Endothelial cell of umbilical vein (primary cell): ENCODE results near the gene ANXA4. TPM values are rescaled to one million over a fixed set of nuclear protein-coding genes. Genes with fewer than 3 reads are reported as not detected.

Source experiments
- BruUV-seq: library from RNA; stranded (reverse); fragments of 400-500 nt; replicated peaks from 2 replicates; lab custom pipeline; 2021; lab: Mats Ljungman, UMichigan
- CTCF ChIA-PET: fragments of 300-600, 350-600 bp; sonication (Branson Sonifier 250); formaldehyde crosslinking; loops from one replicate; lab custom pipeline; 2021; ENCODE audit warnings: antibody characterized with exemption, inconsistent platforms; lab: Charles Lee
- POLR2A ChIA-PET: fragments of 300-600, 350-600 bp; sonication (Branson Sonifier 250); formaldehyde crosslinking; loops from one replicate; lab custom pipeline; 2021; ENCODE audit warnings: antibody characterized with exemption, inconsistent platforms; lab: Charles Lee
- DNase-seq: peaks from one replicate; pipeline ENCODE4 v3.0.0-alpha.2; 2011; ENCODE audit warnings: low read depth, low spot score
- FAIRE-seq: peaks from 2 replicates; lab custom pipeline; 2011; peaks lifted over from hg19 to GRCh38; lab: Jason Lieb, UNC
- H2AFZ ChIP-seq: 2 replicates; pipeline ENCODE4 v1.6.0; 2012; ENCODE audit warnings: low read depth, low read length, control low read depth, inconsistent platforms
- H3K27ac ChIP-seq: 2 replicates; pipeline ENCODE4 v1.5.1; 2011; ENCODE audit warnings: low read depth, mild to moderate bottlenecking, control low read depth, low read length, moderate library complexity; ENCODE audit not compliant: insufficient read depth
- H3K27me3 ChIP-seq, 2 experiments: 2 replicates each; pipeline versions ENCODE4 v1.6.0 to v1.6.1; 2011; ENCODE audit warnings: low read length in 2 of 2, mixed read lengths in 1 of 2; ENCODE audit not compliant: control insufficient read depth in 2 of 2, insufficient read depth in 2 of 2
- H3K36me3 ChIP-seq, 2 experiments: 2 replicates in 1 of 2; 3 replicates in 1 of 2; pipeline ENCODE4 v1.5.1; 2011; ENCODE audit warnings: low read length in 2 of 2, mild to moderate bottlenecking in 1 of 2, moderate library complexity in 1 of 2; ENCODE audit not compliant: control insufficient read depth in 2 of 2, insufficient read depth in 2 of 2; ENCODE audit errors: extremely low read depth in 1 of 2
- H3K4me1 ChIP-seq: 3 replicates; pipeline ENCODE4 v1.5.1; 2011; ENCODE audit warnings: mild to moderate bottlenecking, low read length; ENCODE audit not compliant: control insufficient read depth, insufficient read depth; ENCODE audit errors: extremely low read depth
- H3K4me2 ChIP-seq: 2 replicates; pipeline ENCODE4 v1.6.1; 2011; ENCODE audit warnings: low read length, control low read depth, mixed read lengths; ENCODE audit not compliant: insufficient read depth
- H3K4me3 ChIP-seq, 3 experiments: fragments of 200-600 bp in 1 of 3; sonication (generic), shearing (Covaris generic) in 1 of 3; replicated peaks in 1 of 3; 2 replicates each; pipeline ENCODE4 v1.5.1; 2011 to 2016; ENCODE audit warnings: control low read depth in 3 of 3, low read length in 3 of 3, mild to moderate bottlenecking in 2 of 3, inconsistent platforms in 1 of 3, low read depth in 1 of 3, moderate library complexity in 1 of 3; ENCODE audit not compliant: insufficient read depth in 1 of 3
- H3K79me2 ChIP-seq: 2 replicates; pipeline ENCODE4 v1.6.0; 2012; ENCODE audit warnings: low read length, inconsistent platforms; ENCODE audit not compliant: control insufficient read depth, insufficient read depth
- H3K9ac ChIP-seq: replicated peaks from 2 replicates; pipeline ENCODE3; 2011; ENCODE audit warnings: low read length, control low read depth; ENCODE audit not compliant: insufficient read depth; ENCODE audit errors: extremely low read depth
- H3K9me1 ChIP-seq: replicated peaks from 3 replicates; pipeline ENCODE4 v1.6.0; 2011; ENCODE audit warnings: mild to moderate bottlenecking, low read length; ENCODE audit not compliant: control insufficient read depth, insufficient read depth; ENCODE audit errors: extremely low read depth
- H3K9me3 ChIP-seq: replicated peaks from 2 replicates; pipeline ENCODE4 v1.5.1; 2012; ENCODE audit warnings: low read length, inconsistent platforms; ENCODE audit not compliant: control insufficient read depth, insufficient read depth
- H4K20me1 ChIP-seq: replicated peaks from 2 replicates; pipeline ENCODE3; 2011; ENCODE audit warnings: mild to moderate bottlenecking, low read length; ENCODE audit not compliant: control insufficient read depth, insufficient read depth; ENCODE audit errors: extremely low read depth
- CTCF ChIP-seq, 2 donors: IDR thresholded peaks; 1 replicate in 1 of 2; 2 replicates in 1 of 2; pipeline ENCODE4 v1.5.1; 2011; ENCODE audit warnings: low read length in 2 of 2, mild to moderate bottlenecking in 2 of 2, moderate library complexity in 2 of 2, control low read depth in 1 of 2, inconsistent platforms in 1 of 2, low read depth in 1 of 2; ENCODE audit not compliant: insufficient read depth in 1 of 2; ENCODE audit errors: extremely low read depth in 1 of 2
- EZH2 ChIP-seq: IDR thresholded peaks from 2 replicates; pipeline ENCODE4 v1.6.1; 2012; ENCODE audit warnings: borderline replicate concordance, low read depth, mild to moderate bottlenecking, moderate library complexity, low read length, inconsistent platforms; ENCODE audit not compliant: severe bottlenecking
- FOS ChIP-seq: IDR thresholded peaks from 2 replicates; pipeline ENCODE4 v1.6.1; 2011; ENCODE audit warnings: mild to moderate bottlenecking, low read length, moderate library complexity, borderline replicate concordance; ENCODE audit not compliant: insufficient read depth
- GATA2 ChIP-seq: IDR thresholded peaks from 2 replicates; pipeline ENCODE4 v1.7.0; 2011; ENCODE audit warnings: low read depth, mild to moderate bottlenecking, moderate library complexity, mixed read lengths, low read length; ENCODE audit not compliant: insufficient read length, insufficient read depth
- JUN ChIP-seq: IDR thresholded peaks from 2 replicates; pipeline ENCODE4 v1.6.1; 2011; ENCODE audit warnings: borderline replicate concordance, low read depth; ENCODE audit not compliant: insufficient read length, insufficient read depth
- MAX ChIP-seq: IDR thresholded peaks from 2 replicates; pipeline ENCODE4 v1.6.1; 2011; ENCODE audit not compliant: insufficient read depth, insufficient read length
- MYC ChIP-seq: IDR thresholded peaks from one replicate; pipeline ENCODE4 v1.6.1; 2011; ENCODE audit warnings: mild to moderate bottlenecking, low read depth, low read length
- POLR2A ChIP-seq: IDR thresholded peaks from 2 replicates; pipeline ENCODE4 v1.6.1; 2012; ENCODE audit warnings: low read depth, mild to moderate bottlenecking, control low read depth, low read length
- POLR2AphosphoS5 ChIP-seq: IDR thresholded peaks from 2 replicates; pipeline ENCODE4 v1.6.1; 2012; ENCODE audit warnings: low read depth, mild to moderate bottlenecking, control low read depth, low read length, moderate library complexity; ENCODE audit not compliant: insufficient read depth
- dilution Hi-C: fragments of 300-500 bp; cut with MboI; formaldehyde crosslinking; loops from one replicate; pipeline ENCODE4 v1.15.0; 2019; ENCODE audit warnings: low sequenced_read_pairs; ENCODE audit not compliant: extremely low pct_ligation_motif_present
- intact Hi-C: fragments of 100-400 bp; cut with micrococcal nuclease; formaldehyde crosslinking; loops from one replicate; pipeline ENCODE4 v1.10.0; 2022
- polyA plus RNA-seq, 4 experiments: library from polyadenylated mRNA; depleted of rRNA in 3 of 4; stranded (reverse) in 3 of 4; unstranded in 1 of 4; fragments of >200 nt; gene quantifications; 2 replicates each; pipeline versions ENCODE4 v1.2.1 to v1.2.3, GENCODE V29; 2011 to 2012; ENCODE audit warnings: missing spikeins in 1 of 4
- total RNA-seq: library from RNA; stranded (reverse); gene quantifications from 2 replicates; pipeline ENCODE4 v1.2.3, GENCODE V29; 2021

The ANXA4 gene
- total and polyA plus RNA-seq, 2 donors (not counting 3 experiments of a cell fraction or from before 2014, with no cell fraction given) = 29.4 to 79.6 TPM

- Histone ChIP-seq H3K79me2 (no peaks in the 10 kb centered on the region), H3K9ac (no peak overlapping the region), H3K27me3 (no peaks in the 10 kb centered on the region), H3K4me1 (no peaks in the 10 kb centered on the region), H2AFZ (peak overlapping the region; percentile 38), H3K9me3 (no peaks in the 10 kb centered on the region), H3K9me1 (no peaks in the 10 kb centered on the region), H4K20me1 (no peaks in the 10 kb centered on the region), H3K27ac (no peak overlapping the region), H3K36me3 (no peaks in the 10 kb centered on the region), H3K4me3 (no peak overlapping the region), H3K4me2 (no peak overlapping the region)
- no peak for FAIRE-seq
- no peak for TF ChIP-seq GATA2
- TF ChIP-seq MAX = no peak
- TF ChIP-seq POLR2AphosphoS5 = no peak
- TF ChIP-seq POLR2A = no peak
- no peak for TF ChIP-seq FOS
- TF ChIP-seq JUN = no peak
- TF ChIP-seq CTCF (IDR thresholded peaks at IDR 0.05; ENCODE audit: extremely low read depth in 1 of 2, insufficient read depth in 1 of 2, low read depth in 1 of 2, low read length in 2 of 2) = no peak
- no peak for TF ChIP-seq EZH2
- TF ChIP-seq MYC = no peak
- dilution Hi-C loops (no loop called here), intact Hi-C loops (no loop called here)
- CTCF ChIA-PET = interaction anchor here (1.6 kb wide), 2 partner anchors 9 to 15 kb away, joined by 3 to 4 read pairs; no protein-coding TSS in a partner anchor
- DNase-seq = peak; percentile 34
- POLR2A ChIA-PET = no interaction called here
- no TSS peak for BruUV-seq
These were observed 32.6 kb upstream of the ANXA4 start for GRCh38 chr2:69709290-69709689.
